Keratinocyte (primary cell): Measurements from ENCODE around the gene TUBB. TPM values are rescaled to one million over a fixed set of nuclear protein-coding genes. Genes with fewer than 3 reads are reported as not detected.

Experiments used
- DNase-seq: peaks from one replicate; pipeline ENCODE4 v3.0.0-alpha.2; 2011; ENCODE audit warnings: low read depth, missing footprints, low spot score
- FAIRE-seq: peaks from 2 replicates; lab custom pipeline; 2011; peaks lifted over from hg19 to GRCh38; lab: Jason Lieb, UNC
- H2AFZ ChIP-seq: 2 replicates; pipeline ENCODE4 v1.6.0; 2012; ENCODE audit warnings: low read length, control low read depth, inconsistent platforms; ENCODE audit not compliant: control insufficient read depth
- H3K27ac ChIP-seq: 2 replicates; pipeline ENCODE4 v1.5.1; 2011; ENCODE audit warnings: low read length; ENCODE audit not compliant: control insufficient read depth, insufficient read depth
- H3K27me3 ChIP-seq: 3 replicates; pipeline ENCODE4 v1.6.0; 2011; ENCODE audit warnings: low read length; ENCODE audit not compliant: control insufficient read depth, insufficient read depth; ENCODE audit errors: extremely low read depth
- H3K36me3 ChIP-seq, 2 experiments: 2 replicates in 1 of 2; 3 replicates in 1 of 2; pipeline ENCODE4 v1.5.1; 2011; ENCODE audit warnings: low read length in 2 of 2, mild to moderate bottlenecking in 1 of 2; ENCODE audit not compliant: control insufficient read depth in 2 of 2, insufficient read depth in 2 of 2; ENCODE audit errors: extremely low read depth in 1 of 2
- H3K4me1 ChIP-seq: 3 replicates; pipeline ENCODE4 v1.5.1; 2011; ENCODE audit warnings: low read length; ENCODE audit not compliant: control insufficient read depth, insufficient read depth; ENCODE audit errors: extremely low read depth
- H3K4me2 ChIP-seq: 3 replicates; pipeline ENCODE4 v1.6.0; 2011; ENCODE audit warnings: low read depth, low read length; ENCODE audit not compliant: control insufficient read depth, insufficient read depth; ENCODE audit errors: extremely low read depth
- H3K4me3 ChIP-seq, 3 experiments: fragments of 200-600 bp in 1 of 3; sonication (generic) in 1 of 3; 2 replicates in 2 of 3; 3 replicates in 1 of 3; pipeline ENCODE4 v1.5.1; 2011 to 2016; ENCODE audit warnings: low read length in 3 of 3, mild to moderate bottlenecking in 3 of 3, control low read depth in 2 of 3, inconsistent platforms in 1 of 3, low read depth in 1 of 3, mixed read lengths in 1 of 3, mixed run types in 1 of 3, moderate library complexity in 1 of 3; ENCODE audit not compliant: control insufficient read depth in 2 of 3, insufficient read depth in 2 of 3; ENCODE audit errors: extremely low read depth in 1 of 3
- H3K79me2 ChIP-seq: 2 replicates; pipeline ENCODE4 v1.6.0; 2012; ENCODE audit warnings: low read length; ENCODE audit not compliant: control insufficient read depth, insufficient read depth
- H3K9ac ChIP-seq: 3 replicates; pipeline ENCODE4 v1.6.0; 2011; ENCODE audit warnings: low read length; ENCODE audit not compliant: control insufficient read depth, insufficient read depth; ENCODE audit errors: extremely low read depth
- H3K9me1 ChIP-seq: 3 replicates; pipeline ENCODE4 v1.6.0; 2011; ENCODE audit warnings: low read length; ENCODE audit not compliant: control insufficient read depth, insufficient read depth; ENCODE audit errors: extremely low read depth
- H3K9me3 ChIP-seq: 2 replicates; pipeline ENCODE4 v1.5.1; 2012; ENCODE audit warnings: low read depth, low read length; ENCODE audit not compliant: control insufficient read depth
- H4K20me1 ChIP-seq: 3 replicates; pipeline ENCODE4 v1.6.0; 2011; ENCODE audit warnings: low read length; ENCODE audit not compliant: control insufficient read depth, insufficient read depth; ENCODE audit errors: extremely low read depth
- CTCF ChIP-seq, 3 experiments: IDR thresholded peaks in 1 of 3; conservative IDR thresholded peaks in 1 of 3; optimal IDR thresholded peaks in 1 of 3; 2 replicates in 2 of 3; 3 replicates in 1 of 3; pipeline versions ENCODE3 to v1.5.1; 2011; ENCODE audit warnings: low read length in 3 of 3, mild to moderate bottlenecking in 3 of 3, moderate library complexity in 2 of 3, control low read depth in 1 of 3, inconsistent platforms in 1 of 3; ENCODE audit not compliant: insufficient read depth in 2 of 3; ENCODE audit errors: extremely low read depth in 1 of 3
- EZH2 ChIP-seq: IDR thresholded peaks from one replicate; pipeline ENCODE4 v1.6.1; 2012; ENCODE audit warnings: inconsistent platforms, mild to moderate bottlenecking, low read length, moderate library complexity
- dilution Hi-C: fragments of 300-500 bp; cut with MboI; formaldehyde crosslinking; loops from one replicate; pipeline ENCODE4 v1.7.0; 2020; ENCODE audit warnings: low sequenced_read_pairs; ENCODE audit not compliant: extremely low pct_ligation_motif_present
- polyA plus RNA-seq, 5 experiments: library from polyadenylated mRNA; depleted of rRNA in 3 of 5; stranded (reverse) in 3 of 5; stranded (forward) in 1 of 5; unstranded in 1 of 5; fragments of >200 nt; gene quantifications; 1 replicate in 1 of 5; 2 replicates in 3 of 5; 3 replicates in 1 of 5; pipeline versions ENCODE4 v1.2.1 to v1.2.3, GENCODE V29; 2011 to 2012; ENCODE audit warnings: missing spikeins in 2 of 5, low read depth in 1 of 5, low replicate concordance in 1 of 5

The TUBB gene
- polyA plus RNA-seq, 1 donor (not counting 4 experiments of a cell fraction or from before 2014, with no cell fraction given), result 1,159 TPM

- Histone ChIP-seq H3K9me3 (no peaks in the 10 kb centered on the region), H3K9ac (no peak overlapping the region), H3K27me3 (no peaks in the 10 kb centered on the region), H3K36me3 (peaks cover 9 to 13% of the 10 kb centered on the region in 2 experiments), H3K4me1 (peaks cover 15% of the 10 kb centered on the region), H3K9me1 (no peaks in the 10 kb centered on the region), H3K4me3 (no peak overlapping the region), H3K79me2 (peaks cover 5% of the 10 kb centered on the region), H4K20me1 (peaks cover 6% of the 10 kb centered on the region), H3K27ac (no peak overlapping the region), H2AFZ (no peak overlapping the region), H3K4me2 (no peak overlapping the region)
- dilution Hi-C loops, result loop anchor here (10.0 kb wide), 1 partner anchor 194 kb away; no protein-coding TSS in a partner anchor
- DNase-seq (no peak), FAIRE-seq (no peak)
- no peak for TF ChIP-seq CTCF (optimal IDR thresholded peaks at IDR 0.05 in 1 of 3, IDR thresholded peaks at IDR 0.05 in 1 of 3, conservative IDR thresholded peaks at IDR 0.05 in 1 of 3; ENCODE audit: extremely low read depth in 1 of 3, insufficient read depth in 2 of 3, low read length in 3 of 3)
- TF ChIP-seq EZH2, result no peak
These were observed 18.4 kb downstream of the TUBB start for GRCh38 chr6:30738532-30738931.

GRCh38 chr6:30740540-30740870 is 20.4 kb downstream of the TUBB start:
- no peaks in the 10 kb centered on the region for H3K9me3 ChIP-seq
- no peaks in the 10 kb centered on the region for H3K9me1 ChIP-seq
- H3K27ac ChIP-seq, result no peak overlapping the region
- H4K20me1 ChIP-seq, result peaks cover 11% of the 10 kb centered on the region
- peaks cover 25% of the 10 kb centered on the region for H3K4me1 ChIP-seq
- H3K36me3 ChIP-seq, result peaks cover 10 to 18% of the 10 kb centered on the region in 2 experiments
- no peak for DNase-seq
- no peak overlapping the region for H2AFZ ChIP-seq
- TF ChIP-seq CTCF (optimal IDR thresholded peaks at IDR 0.05 in 1 of 3, IDR thresholded peaks at IDR 0.05 in 1 of 3, conservative IDR thresholded peaks at IDR 0.05 in 1 of 3; ENCODE audit: extremely low read depth in 1 of 3, insufficient read depth in 2 of 3, low read length in 3 of 3) (no peak), EZH2 (no peak)
- no peak overlapping the region for H3K4me2 ChIP-seq
- dilution Hi-C loops, result no loop called here
- no peak overlapping the region for H3K9ac ChIP-seq
- no peaks in the 10 kb centered on the region for H3K27me3 ChIP-seq
- peaks cover 10% of the 10 kb centered on the region for H3K79me2 ChIP-seq
- no peak overlapping the region for H3K4me3 ChIP-seq
- FAIRE-seq, result no peak
